H1 (cell line): ENCODE measurements around the gene PAGE5.

Experiments
- CTCF ChIP-seq, 3 experiments: IDR thresholded peaks; 1 replicate in 2 of 3; 2 replicates in 1 of 3; pipeline versions ENCODE4 v1.5.1 to v1.6.1; 2011; ENCODE audit warnings: low read length in 3 of 3, mild to moderate bottlenecking in 3 of 3, inconsistent platforms in 2 of 3, low read depth in 1 of 3, moderate library complexity in 1 of 3; ENCODE audit not compliant: insufficient read depth in 1 of 3; ENCODE audit errors: control extremely low read depth in 1 of 3
- POLR2A ChIP-seq, 2 experiments: IDR thresholded peaks; 1 replicate in 1 of 2; 2 replicates in 1 of 2; pipeline ENCODE4 v1.6.1; 2011; ENCODE audit warnings: low read depth in 2 of 2, low read length in 2 of 2, mild to moderate bottlenecking in 2 of 2; ENCODE audit errors: control extremely low read depth in 1 of 2
- RAD21 ChIP-seq, 2 experiments: IDR thresholded peaks in 1 of 2; conservative IDR thresholded peaks in 1 of 2; 2 replicates each; pipeline ENCODE4 v1.6.1; 2011; ENCODE audit warnings: low read depth in 2 of 2, low read length in 2 of 2, improper control_type of control experiment in 1 of 2, inconsistent platforms in 1 of 2, mild to moderate bottlenecking in 1 of 2, moderate library complexity in 1 of 2
- SIX5 ChIP-seq: IDR thresholded peaks from 2 replicates; pipeline ENCODE4 v1.6.1; 2011; ENCODE audit warnings: mild to moderate bottlenecking, low read depth, low read length

- TF ChIP-seq CTCF (IDR thresholded peaks at IDR 0.05; ENCODE audit: control extremely low read depth in 1 of 3, insufficient read depth in 1 of 3, low read depth in 1 of 3, low read length in 3 of 3), result no peak
- TF ChIP-seq SIX5, result no peak
- no peak for TF ChIP-seq RAD21 (IDR thresholded peaks at IDR 0.05 in 1 of 2, conservative IDR thresholded peaks at IDR 0.05 in 1 of 2; ENCODE audit: low read depth in 2 of 2, low read length in 2 of 2)
- TF ChIP-seq POLR2A (IDR thresholded peaks at IDR 0.05; ENCODE audit: control extremely low read depth in 1 of 2, low read depth in 2 of 2, low read length in 2 of 2), result no peak
Measured at GRCh38 chrX:55201930-55202579, 18.1 kb upstream of the PAGE5 start.
